ENCODE results near the gene BTBD16. TPM values are rescaled to one million over a fixed set of nuclear protein-coding genes. Genes with fewer than 3 reads are reported as not detected.

The BTBD16 gene
- total RNA-seq (0.78 TPM in 1 of 2 replicates, not detected in the other), polyA plus RNA-seq (0.04 and 0.06 TPM in 2 replicates), polyA minus RNA-seq (not detected in 2 replicates), Bru-seq, nascent RNA (percentile 32 among the genes with signal in this experiment), BruChase-seq, experiment 1, labeled RNA remaining after a 6-hour chase (percentile 52 among the genes with signal in this experiment), BruChase-seq, experiment 2, labeled RNA remaining after a 2-hour chase (percentile 32 among the genes with signal in this experiment)
- 0.11 and 0.13 TPM in 2 replicates for polyA plus RNA-seq (2011; cell fraction: cytosol; rRNA removed)
- 0.42 and 0.49 TPM in 2 replicates for polyA plus RNA-seq (2011; cell fraction: nucleus; rRNA removed)
- 0.18 TPM in 1 of 2 replicates, not detected in the other for polyA plus RNA-seq (2012)
- polyA minus RNA-seq (2011; cell fraction: cytosol; rRNA and poly(A)+ RNA removed) = not detected
- not detected in 2 replicates for polyA minus RNA-seq (2011; cell fraction: nucleus; rRNA and poly(A)+ RNA removed)
- long read RNA-seq, partial matches to known transcripts = 1 of 1 reads
- long read RNA-seq, other reads (novel, unspliced or antisense) = 0 of 1 reads

GRCh38 chr10:122271076-122271475, at the start of gene BTBD16:
Gene BTBD16, plus strand, starts transcription at chr10:122271296. Its CDS starts 3,786 bp downstream, at chr10:122275082.
- intact Hi-C loops (cut with micrococcal nuclease) (no loop called here), dilution Hi-C loops (cut with MboI; ENCODE audit: extremely low pct_ligation_motif_present, low sequenced_read_pairs) (no loop called here)
- Histone ChIP-seq H3K36me3 (ENCODE audit: control insufficient read depth in 2 of 2, extremely low read depth in 1 of 2, insufficient read depth in 2 of 2, low read length in 2 of 2) (no peaks in the 10 kb centered on the region), H2AFZ (ENCODE audit: low read depth, low read length) (no peak within 1 kb of the TSS), H3K79me2 (ENCODE audit: control insufficient read depth, insufficient read depth, low read length) (no peaks in the 10 kb centered on the region), H3K4me3 (replicated peaks in 1 of 3; ENCODE audit: insufficient read depth in 1 of 3, low read depth in 1 of 3, low read length in 3 of 3) (no peak within 1 kb of the TSS), H4K20me1 (replicated peaks; ENCODE audit: control insufficient read depth, extremely low read depth, insufficient read depth, low read length) (no peaks in the 10 kb centered on the region), H3K9me1 (replicated peaks; ENCODE audit: control insufficient read depth, extremely low read depth, insufficient read depth, low read length) (no peaks in the 10 kb centered on the region), H3K4me2 (ENCODE audit: insufficient read depth, low read length) (no peak within 1 kb of the TSS), H3K27me3 (ENCODE audit: control insufficient read depth in 2 of 2, insufficient read depth in 2 of 2, low read length in 2 of 2) (no peaks in the 10 kb centered on the region), H3K9ac (replicated peaks; ENCODE audit: extremely low read depth, insufficient read depth, low read length) (no peak within 1 kb of the TSS), H3K27ac (ENCODE audit: insufficient read depth, low read depth, low read length) (no peak within 1 kb of the TSS), H3K4me1 (ENCODE audit: control insufficient read depth, extremely low read depth, insufficient read depth, low read length) (peaks cover 13% of the 10 kb centered on the region), H3K9me3 (replicated peaks; ENCODE audit: control insufficient read depth, insufficient read depth, low read length) (no peaks in the 10 kb centered on the region)
- no TSS peak for BruUV-seq (replicated peaks)
- POLR2A ChIA-PET = no interaction called here
- CTCF ChIA-PET = interaction anchor here (1.4 to 2.9 kb wide), 5 partner anchors 9 to 294 kb away, joined by 3 to 18 read pairs (median 8); no protein-coding TSS in a partner anchor
- FAIRE-seq (no peak), DNase-seq (ENCODE audit: low read depth, low spot score) (no peak)
- no peak for TF ChIP-seq GATA2 (IDR thresholded peaks at IDR 0.05; ENCODE audit: insufficient read depth, insufficient read length, low read depth, low read length)
- TF ChIP-seq CTCF (IDR thresholded peaks at IDR 0.05; ENCODE audit: extremely low read depth in 1 of 2, insufficient read depth in 1 of 2, low read depth in 1 of 2, low read length in 2 of 2) = no peak

GRCh38 chr10:122221958-122222357, 49.1 kb upstream of the BTBD16 start:
- Histone ChIP-seq H3K9me1 (replicated peaks; ENCODE audit: control insufficient read depth, extremely low read depth, insufficient read depth, low read length) (no peaks in the 10 kb centered on the region), H3K36me3 (ENCODE audit: control insufficient read depth in 2 of 2, extremely low read depth in 1 of 2, insufficient read depth in 2 of 2, low read length in 2 of 2) (peaks cover 5 to 6% of the 10 kb centered on the region in 2 experiments), H4K20me1 (replicated peaks; ENCODE audit: control insufficient read depth, extremely low read depth, insufficient read depth, low read length) (no peaks in the 10 kb centered on the region), H2AFZ (ENCODE audit: low read depth, low read length) (no peak overlapping the region), H3K27ac (ENCODE audit: insufficient read depth, low read depth, low read length) (no peak overlapping the region), H3K4me2 (ENCODE audit: insufficient read depth, low read length) (no peak overlapping the region), H3K9ac (replicated peaks; ENCODE audit: extremely low read depth, insufficient read depth, low read length) (no peak overlapping the region), H3K27me3 (ENCODE audit: control insufficient read depth in 2 of 2, insufficient read depth in 2 of 2, low read length in 2 of 2) (no peaks in the 10 kb centered on the region), H3K4me1 (ENCODE audit: control insufficient read depth, extremely low read depth, insufficient read depth, low read length) (no peaks in the 10 kb centered on the region), H3K4me3 (replicated peaks in 1 of 3; ENCODE audit: insufficient read depth in 1 of 3, low read depth in 1 of 3, low read length in 3 of 3) (no peak overlapping the region), H3K9me3 (replicated peaks; ENCODE audit: control insufficient read depth, insufficient read depth, low read length) (no peaks in the 10 kb centered on the region), H3K79me2 (ENCODE audit: control insufficient read depth, insufficient read depth, low read length) (no peaks in the 10 kb centered on the region)
- FAIRE-seq (no peak), DNase-seq (ENCODE audit: low read depth, low spot score) (no peak)
- TF ChIP-seq GATA2 (IDR thresholded peaks at IDR 0.05; ENCODE audit: insufficient read depth, insufficient read length, low read depth, low read length) (no peak), EZH2 (IDR thresholded peaks at IDR 0.05; ENCODE audit: borderline replicate concordance, low read depth, low read length, severe bottlenecking) (no peak), MAX (IDR thresholded peaks at IDR 0.05; ENCODE audit: insufficient read depth, insufficient read length) (no peak), POLR2A (IDR thresholded peaks at IDR 0.05; ENCODE audit: low read depth, low read length) (no peak), CTCF (IDR thresholded peaks at IDR 0.05; ENCODE audit: extremely low read depth in 1 of 2, insufficient read depth in 1 of 2, low read depth in 1 of 2, low read length in 2 of 2) (no peak), JUN (IDR thresholded peaks at IDR 0.05; ENCODE audit: borderline replicate concordance, insufficient read depth, insufficient read length, low read depth) (no peak), FOS (IDR thresholded peaks at IDR 0.05; ENCODE audit: borderline replicate concordance, insufficient read depth, low read length) (no peak), MYC (IDR thresholded peaks at IDR 0.05; ENCODE audit: low read depth, low read length) (no peak), POLR2AphosphoS5 (IDR thresholded peaks at IDR 0.05; ENCODE audit: insufficient read depth, low read depth, low read length) (no peak)
- ChIA-PET CTCF (no interaction called here), POLR2A (no interaction called here)
- intact Hi-C loops (cut with micrococcal nuclease) (loop anchor here (5.0 kb wide), 1 partner anchor 170 kb away; no protein-coding TSS in a partner anchor), dilution Hi-C loops (cut with MboI; ENCODE audit: extremely low pct_ligation_motif_present, low sequenced_read_pairs) (no loop called here)
- BruUV-seq (replicated peaks) = no TSS peak
